Left ventricle myocardium inferior (tissue), 1 donor: ENCODE results near the gene LTBP1. TPM values are rescaled to one million over a fixed set of nuclear protein-coding genes. Genes with fewer than 3 reads are reported as not detected.

Experiments
- DNase-seq: peaks from one replicate; pipeline ENCODE4 v3.0.0-alpha.2; 2020
- H3K27ac ChIP-seq: fragments of 200-600 bp; replicated peaks from 2 replicates; pipeline ENCODE4 v1.8.0; 2021
- H3K27me3 ChIP-seq: fragments of 200-600 bp; 2 replicates; pipeline ENCODE4 v1.8.0; 2021; ENCODE audit warnings: low read depth
- H3K36me3 ChIP-seq: fragments of 200-600 bp; 2 replicates; pipeline ENCODE4 v1.8.0; 2021
- H3K4me1 ChIP-seq: fragments of 200-600 bp; 2 replicates; pipeline ENCODE4 v1.8.0; 2021
- H3K4me3 ChIP-seq: fragments of 200-600 bp; 2 replicates; pipeline ENCODE4 v1.8.0; 2021; ENCODE audit warnings: mild to moderate bottlenecking, moderate library complexity
- H3K9me3 ChIP-seq: fragments of 200-600 bp; replicated peaks from 2 replicates; pipeline ENCODE4 v1.8.0; 2021
- CTCF ChIP-seq: fragments of 200-600 bp; IDR thresholded peaks from 2 replicates; pipeline ENCODE4 v1.8.0; 2021; ENCODE audit warnings: antibody characterized with exemption, mild to moderate bottlenecking, borderline replicate concordance
- intact Hi-C: fragments of 100-400 bp; cut with micrococcal nuclease; formaldehyde crosslinking; loops from one replicate; pipeline ENCODE4 v1.11.0; 2022
- total RNA-seq: library from RNA; stranded (reverse); fragmentation: NEBNext Ultra II Directional; extraction: Animal tissue kit (Norgen Biotek cat#: 25700); gene quantifications from one replicate; pipeline ENCODE4 v1.2.1, GENCODE V29; 2021
- donor health status: DM: no; HTN: yes; CAD: no; lungs with severe emphysema.

Gene LTBP1
- total RNA-seq, 1 donor from 2014 or later = 88.9 TPM

- intact Hi-C loops = no loop called here
- DNase-seq = no peak
- peaks cover 42% of the 10 kb centered on the region for H3K36me3 ChIP-seq
- peaks cover 2% of the 10 kb centered on the region for H3K9me3 ChIP-seq
- no peak for TF ChIP-seq CTCF
- H3K27me3 ChIP-seq = no peaks in the 10 kb centered on the region
- no peak overlapping the region for H3K4me3 ChIP-seq
- no peaks in the 10 kb centered on the region for H3K4me1 ChIP-seq
- no peak overlapping the region for H3K27ac ChIP-seq
Measured at GRCh38 chr2:33350632-33351031, 403.9 kb downstream of the LTBP1 start.

GRCh38 chr2:33351781-33352180 is 405.0 kb downstream of the LTBP1 start:
- H3K4me1 ChIP-seq = no peaks in the 10 kb centered on the region
- no peaks in the 10 kb centered on the region for H3K27me3 ChIP-seq
- H3K27ac ChIP-seq = no peak overlapping the region
- intact Hi-C loops = no loop called here
- H3K9me3 ChIP-seq = peaks cover 10% of the 10 kb centered on the region
- no peak for TF ChIP-seq CTCF
- DNase-seq = no peak
- H3K36me3 ChIP-seq = peaks cover 48% of the 10 kb centered on the region
- no peak overlapping the region for H3K4me3 ChIP-seq

GRCh38 chr2:33354981-33355380 is 408.2 kb downstream of the LTBP1 start:
- Histone ChIP-seq H3K27ac (no peak overlapping the region), H3K4me3 (no peak overlapping the region), H3K36me3 (peaks cover 26% of the 10 kb centered on the region), H3K27me3 (no peaks in the 10 kb centered on the region), H3K9me3 (peaks cover 10% of the 10 kb centered on the region), H3K4me1 (no peaks in the 10 kb centered on the region)
- no peak for DNase-seq
- no peak for TF ChIP-seq CTCF
- intact Hi-C loops = no loop called here

GRCh38 chr2:33358878-33359277 is 412.1 kb downstream of the LTBP1 start:
- H3K4me3 ChIP-seq = no peak overlapping the region
- no peak overlapping the region for H3K27ac ChIP-seq

GRCh38 chr2:33363325-33364298 is 416.9 kb downstream of the LTBP1 start:
- Histone ChIP-seq H3K36me3 (peaks cover 22% of the 10 kb centered on the region), H3K27me3 (no peaks in the 10 kb centered on the region), H3K4me3 (no peak overlapping the region), H3K4me1 (peaks cover 29% of the 10 kb centered on the region), H3K9me3 (no peaks in the 10 kb centered on the region), H3K27ac (peak overlapping the region; percentile 40)
- no peak for TF ChIP-seq CTCF
- DNase-seq = no peak
- intact Hi-C loops = no loop called here

More at GRCh38 chr2:33358878-33359277, 412.1 kb downstream of the LTBP1 start:
- intact Hi-C loops = no loop called here
- H3K27me3 ChIP-seq = no peaks in the 10 kb centered on the region
- H3K36me3 ChIP-seq = peaks cover 27% of the 10 kb centered on the region
- DNase-seq = no peak
- TF ChIP-seq CTCF = no peak
- H3K9me3 ChIP-seq = peaks cover 10% of the 10 kb centered on the region
- peaks cover 7% of the 10 kb centered on the region for H3K4me1 ChIP-seq
